KMS-11 (cell line): Measurements from ENCODE around the gene RIPK4.

Experiments used
- H2AFZ ChIP-seq: fragments of 200-600 bp; sonication (generic); 2 replicates; pipeline ENCODE4 v1.6.1; 2016; ENCODE audit warnings: antibody characterized with exemption, mixed run types, low read depth
- H3K27ac ChIP-seq: fragments of 200-600 bp; sonication (generic); 2 replicates; pipeline ENCODE4 v1.6.1; 2016; ENCODE audit warnings: mild to moderate bottlenecking, mixed run types
- H3K27me3 ChIP-seq: fragments of 200-600 bp; sonication (generic); 2 replicates; pipeline ENCODE4 v1.6.1; 2017; ENCODE audit warnings: mild to moderate bottlenecking, low read depth, mixed run types, moderate library complexity; ENCODE audit not compliant: insufficient read depth
- H3K36me3 ChIP-seq: fragments of 200-600 bp; sonication (generic); 2 replicates; pipeline ENCODE4 v1.6.1; 2017; ENCODE audit warnings: mild to moderate bottlenecking, mixed run types; ENCODE audit not compliant: insufficient read depth
- H3K4me1 ChIP-seq: fragments of 200-600 bp; sonication (generic); 2 replicates; pipeline ENCODE4 v1.6.1; 2016; ENCODE audit warnings: mild to moderate bottlenecking, low read depth, mixed run types; ENCODE audit not compliant: poor library complexity, severe bottlenecking
- H3K4me2 ChIP-seq: fragments of 200-600 bp; sonication (generic); 2 replicates; pipeline ENCODE4 v1.7.0; 2016; ENCODE audit warnings: mild to moderate bottlenecking, mixed run types
- H3K4me3 ChIP-seq: fragments of 200-600 bp; sonication (generic); IDR thresholded peaks from 2 replicates; pipeline ENCODE4 v1.6.1; 2017; ENCODE audit warnings: low read depth, low read length, mixed read lengths; ENCODE audit not compliant: insufficient read depth
- H3K79me2 ChIP-seq: fragments of 200-600 bp; sonication (generic); 2 replicates; pipeline ENCODE4 v1.6.1; 2016; ENCODE audit warnings: low read depth, mixed run types; ENCODE audit not compliant: insufficient read depth
- H3K9ac ChIP-seq: fragments of 200-600 bp; sonication (generic); 2 replicates; pipeline ENCODE4 v1.6.1; 2016; ENCODE audit warnings: mild to moderate bottlenecking, mixed run types
- H4K20me1 ChIP-seq: fragments of 200-600 bp; sonication (generic); 2 replicates; pipeline ENCODE4 v1.6.1; 2016; ENCODE audit warnings: mild to moderate bottlenecking, mixed run types; ENCODE audit not compliant: insufficient read depth
- TF ChIP-seq, protein P1 (sequence below): fragments of 200-600 bp; sonication (generic); conservative IDR thresholded peaks from 2 replicates; pipeline ENCODE4 v1.6.1; 2017; ENCODE audit warnings: low read depth, mild to moderate bottlenecking, antibody characterized with exemption, low read length, moderate library complexity, mixed read lengths

The RIPK4 gene

DNA sequence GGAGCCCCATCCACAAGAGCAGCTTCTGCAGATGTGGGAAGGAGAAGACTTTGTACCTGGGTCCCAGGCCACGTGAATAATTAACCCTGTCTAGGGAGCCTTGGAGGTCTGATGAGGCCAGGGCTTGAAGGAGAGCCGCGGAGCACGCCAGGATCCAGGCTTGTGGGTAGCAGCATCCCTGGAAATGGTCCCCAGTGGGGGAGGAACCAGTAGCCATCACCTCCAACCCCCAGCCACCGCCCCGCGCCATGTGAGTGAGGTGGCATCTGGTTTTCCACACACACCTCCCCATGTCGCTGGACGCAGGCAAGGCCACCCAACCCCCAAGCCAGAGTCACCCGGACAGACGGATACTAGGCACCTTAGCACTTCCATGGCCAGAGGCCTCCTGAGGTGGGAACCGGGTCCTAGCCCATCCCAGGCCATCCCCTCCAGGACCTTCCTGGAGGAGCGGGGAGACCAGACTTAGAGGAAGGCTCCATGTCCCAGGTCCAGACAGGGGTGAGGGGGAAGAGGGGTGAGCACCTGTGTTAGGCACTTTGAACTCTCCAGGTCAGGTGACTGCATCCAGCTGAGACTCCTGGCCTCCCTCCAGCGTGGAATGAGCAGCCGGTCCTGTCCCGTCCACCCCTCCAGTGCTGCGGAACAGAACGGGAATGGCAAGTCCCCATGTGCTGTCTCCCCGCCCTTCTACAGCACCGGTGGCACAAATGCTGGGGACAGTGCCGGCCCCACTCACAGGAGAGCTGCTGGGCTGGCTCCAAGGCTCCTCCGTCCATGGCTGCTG, 53.2 kb downstream of the RIPK4 start:
- Histone ChIP-seq H3K79me2 (no peaks in the 10 kb centered on the region), H2AFZ (no peak overlapping the region), H3K4me1 (no peaks in the 10 kb centered on the region), H3K9ac (no peak overlapping the region), H3K4me2 (no peak overlapping the region), H3K36me3 (no peaks in the 10 kb centered on the region), H3K27ac (no peak overlapping the region), H4K20me1 (no peaks in the 10 kb centered on the region), H3K4me3 (no peak overlapping the region), H3K27me3 (peaks cover 51% of the 10 kb centered on the region)
- TF ChIP-seq, protein P1, sequence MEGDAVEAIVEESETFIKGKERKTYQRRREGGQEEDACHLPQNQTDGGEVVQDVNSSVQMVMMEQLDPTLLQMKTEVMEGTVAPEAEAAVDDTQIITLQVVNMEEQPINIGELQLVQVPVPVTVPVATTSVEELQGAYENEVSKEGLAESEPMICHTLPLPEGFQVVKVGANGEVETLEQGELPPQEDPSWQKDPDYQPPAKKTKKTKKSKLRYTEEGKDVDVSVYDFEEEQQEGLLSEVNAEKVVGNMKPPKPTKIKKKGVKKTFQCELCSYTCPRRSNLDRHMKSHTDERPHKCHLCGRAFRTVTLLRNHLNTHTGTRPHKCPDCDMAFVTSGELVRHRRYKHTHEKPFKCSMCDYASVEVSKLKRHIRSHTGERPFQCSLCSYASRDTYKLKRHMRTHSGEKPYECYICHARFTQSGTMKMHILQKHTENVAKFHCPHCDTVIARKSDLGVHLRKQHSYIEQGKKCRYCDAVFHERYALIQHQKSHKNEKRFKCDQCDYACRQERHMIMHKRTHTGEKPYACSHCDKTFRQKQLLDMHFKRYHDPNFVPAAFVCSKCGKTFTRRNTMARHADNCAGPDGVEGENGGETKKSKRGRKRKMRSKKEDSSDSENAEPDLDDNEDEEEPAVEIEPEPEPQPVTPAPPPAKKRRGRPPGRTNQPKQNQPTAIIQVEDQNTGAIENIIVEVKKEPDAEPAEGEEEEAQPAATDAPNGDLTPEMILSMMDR: no peak

DNA sequence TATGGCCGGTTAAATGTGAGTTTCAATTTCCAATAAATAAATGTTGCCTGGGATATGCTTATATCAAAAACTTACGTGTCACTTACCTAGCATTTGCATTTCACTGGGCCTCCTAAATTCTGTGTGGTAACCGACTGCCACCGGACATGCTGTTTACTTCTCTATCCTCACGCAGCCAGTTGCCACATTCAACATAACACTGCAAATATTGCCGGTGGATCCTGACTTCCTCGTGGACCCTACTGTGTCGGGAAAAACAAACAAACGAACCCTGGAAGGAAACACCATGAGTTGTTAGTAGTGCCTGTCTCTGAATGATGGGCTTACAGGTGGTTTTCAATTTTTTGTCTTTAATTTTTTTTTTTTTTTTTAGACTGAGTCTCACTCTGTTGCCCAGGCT, 54.1 kb downstream of the RIPK4 start:
- Histone ChIP-seq H4K20me1 (no peaks in the 10 kb centered on the region), H3K4me1 (no peaks in the 10 kb centered on the region), H3K79me2 (no peaks in the 10 kb centered on the region), H3K4me3 (no peak overlapping the region), H3K4me2 (no peak overlapping the region), H3K36me3 (no peaks in the 10 kb centered on the region), H2AFZ (no peak overlapping the region), H3K27ac (no peak overlapping the region), H3K9ac (no peak overlapping the region), H3K27me3 (peaks cover 43% of the 10 kb centered on the region)
- TF ChIP-seq, protein P1: no peak

DNA sequence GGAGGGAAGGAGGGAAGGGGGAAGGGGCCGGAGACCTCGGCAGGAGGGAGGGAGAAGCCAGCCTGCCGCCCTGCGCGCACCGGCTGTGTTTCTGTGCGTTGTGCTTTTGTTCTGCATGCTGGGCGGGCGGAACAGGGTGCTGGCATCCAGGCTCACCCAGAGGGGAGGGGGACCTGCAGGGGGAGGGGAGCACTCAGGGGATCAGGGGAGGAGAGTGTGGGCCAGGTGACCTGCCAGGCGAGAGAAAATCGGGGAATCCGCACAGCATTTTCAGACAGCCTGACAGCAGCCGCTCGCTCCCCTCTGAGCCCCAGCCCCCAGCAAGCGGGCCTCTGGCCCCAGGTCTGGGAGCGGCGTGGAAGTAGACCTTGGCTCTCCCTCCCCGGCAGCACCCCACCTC, 54.7 kb downstream of the RIPK4 start:
- no peak overlapping the region for H3K9ac ChIP-seq
- no peaks in the 10 kb centered on the region for H4K20me1 ChIP-seq
- no peaks in the 10 kb centered on the region for H3K4me1 ChIP-seq

DNA sequence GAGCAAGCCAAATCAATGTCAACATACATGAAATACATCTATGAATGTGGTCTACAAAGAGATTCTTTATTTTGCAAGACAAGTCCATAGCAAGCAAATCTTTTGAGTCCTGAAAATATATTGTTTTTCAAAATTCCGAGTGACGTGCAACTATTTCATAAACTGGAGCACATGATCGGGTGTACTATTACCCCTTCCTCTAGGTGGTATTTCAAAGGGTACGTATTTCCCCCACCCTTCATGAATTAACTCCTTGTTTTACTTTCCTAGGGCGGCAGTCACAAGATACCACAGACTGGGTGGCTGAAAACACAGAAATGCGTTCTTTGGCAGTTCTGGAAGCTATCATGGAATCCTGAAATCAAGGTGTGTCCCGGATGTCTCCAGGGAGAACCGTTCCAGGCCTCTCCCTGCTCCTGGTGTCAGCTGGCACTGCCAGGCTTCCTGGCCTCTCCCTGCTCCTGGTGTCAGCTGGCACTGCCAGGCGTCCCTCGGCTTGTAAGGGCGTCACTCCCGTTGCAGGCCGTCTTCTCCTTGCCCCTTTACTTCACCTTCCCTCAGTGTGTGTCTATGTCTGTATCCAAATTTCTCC, 55.3 kb downstream of the RIPK4 start:
- no peaks in the 10 kb centered on the region for H3K4me1 ChIP-seq
- TF ChIP-seq, protein P1: no peak
- no peaks in the 10 kb centered on the region for H3K36me3 ChIP-seq
- H2AFZ ChIP-seq: no peak overlapping the region
- no peak overlapping the region for H3K4me3 ChIP-seq
- H3K27me3 ChIP-seq: peaks cover 34% of the 10 kb centered on the region
- no peaks in the 10 kb centered on the region for H4K20me1 ChIP-seq
- no peak overlapping the region for H3K27ac ChIP-seq
- H3K9ac ChIP-seq: no peak overlapping the region
- no peak overlapping the region for H3K4me2 ChIP-seq
- H3K79me2 ChIP-seq: no peaks in the 10 kb centered on the region

More for the DNA sequence above, 54.7 kb downstream of the RIPK4 start:
- no peak overlapping the region for H2AFZ ChIP-seq
- TF ChIP-seq, protein P1: no peak
- peaks cover 38% of the 10 kb centered on the region for H3K27me3 ChIP-seq
- no peak overlapping the region for H3K4me2 ChIP-seq
- H3K36me3 ChIP-seq: no peaks in the 10 kb centered on the region
- H3K79me2 ChIP-seq: no peaks in the 10 kb centered on the region
- no peak overlapping the region for H3K4me3 ChIP-seq
- H3K27ac ChIP-seq: no peak overlapping the region
